Subcutaneous adipose tissue (tissue), 4 donors: ENCODE measurements around the gene KNDC1. TPM values are rescaled to one million over a fixed set of nuclear protein-coding genes. Genes with fewer than 3 reads are reported as not detected.

Experiments used
- CTCF ChIP-seq: fragments of 450-650 bp; IDR thresholded peaks from one replicate; pipeline ENCODE4 v1.5.1; 2016; ENCODE audit warnings: low read depth, mild to moderate bottlenecking, control low read depth, antibody characterized with exemption, moderate library complexity
- total RNA-seq, 4 donors: library from RNA; depleted of rRNA; stranded (reverse); fragments of >200 nt; gene quantifications; one replicate each; pipeline ENCODE4 v1.1.0, GENCODE V29; 2016

The KNDC1 gene
- total RNA-seq, 4 donors from 2014 or later = not detected

GRCh38 chr10:133247681-133248333, 87.8 kb downstream of the KNDC1 start:
- no peak for TF ChIP-seq CTCF

GRCh38 chr10:133248334-133248715, 88.3 kb downstream of the KNDC1 start:
- no peak for TF ChIP-seq CTCF

- no peak for TF ChIP-seq CTCF
Measured at GRCh38 chr10:133249094-133249780, 89.2 kb downstream of the KNDC1 start.

DNA sequence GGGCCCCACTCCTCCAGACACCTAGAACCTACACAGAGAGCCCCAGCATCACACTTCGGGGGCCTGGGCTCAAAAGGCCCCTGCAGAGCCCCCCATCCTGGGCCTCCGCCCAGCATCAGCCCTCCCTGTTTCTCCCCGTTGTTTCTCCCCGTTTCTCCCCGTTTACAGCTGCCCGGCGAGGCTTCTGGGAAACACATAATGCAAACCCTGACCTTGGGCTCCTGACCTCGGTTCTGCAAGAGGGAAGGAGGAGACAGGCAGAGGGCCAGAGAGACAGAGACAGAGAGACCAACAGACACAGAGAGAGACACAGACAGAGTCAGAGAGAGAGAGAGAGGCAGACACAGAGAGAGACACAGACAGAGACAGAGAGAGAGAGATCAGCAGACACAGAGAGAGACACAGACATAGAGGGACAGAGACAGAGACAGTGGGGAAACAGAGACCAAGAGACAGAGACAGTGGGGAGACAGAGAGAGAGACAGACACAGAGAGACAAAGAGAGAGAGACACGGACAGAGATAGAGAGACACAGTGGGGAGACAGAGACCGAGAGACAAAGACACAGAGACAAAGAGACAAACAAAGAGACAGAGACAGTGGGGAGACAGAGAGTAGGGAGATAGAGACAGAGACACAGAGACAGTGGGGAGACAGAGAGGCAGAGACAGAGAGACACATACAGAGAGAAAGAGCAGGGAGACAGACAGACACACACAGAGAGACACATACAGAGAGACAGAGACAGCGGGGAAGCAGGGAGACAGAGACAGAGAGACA, 90.1 kb downstream of the KNDC1 start:
- no peak for TF ChIP-seq CTCF

DNA sequence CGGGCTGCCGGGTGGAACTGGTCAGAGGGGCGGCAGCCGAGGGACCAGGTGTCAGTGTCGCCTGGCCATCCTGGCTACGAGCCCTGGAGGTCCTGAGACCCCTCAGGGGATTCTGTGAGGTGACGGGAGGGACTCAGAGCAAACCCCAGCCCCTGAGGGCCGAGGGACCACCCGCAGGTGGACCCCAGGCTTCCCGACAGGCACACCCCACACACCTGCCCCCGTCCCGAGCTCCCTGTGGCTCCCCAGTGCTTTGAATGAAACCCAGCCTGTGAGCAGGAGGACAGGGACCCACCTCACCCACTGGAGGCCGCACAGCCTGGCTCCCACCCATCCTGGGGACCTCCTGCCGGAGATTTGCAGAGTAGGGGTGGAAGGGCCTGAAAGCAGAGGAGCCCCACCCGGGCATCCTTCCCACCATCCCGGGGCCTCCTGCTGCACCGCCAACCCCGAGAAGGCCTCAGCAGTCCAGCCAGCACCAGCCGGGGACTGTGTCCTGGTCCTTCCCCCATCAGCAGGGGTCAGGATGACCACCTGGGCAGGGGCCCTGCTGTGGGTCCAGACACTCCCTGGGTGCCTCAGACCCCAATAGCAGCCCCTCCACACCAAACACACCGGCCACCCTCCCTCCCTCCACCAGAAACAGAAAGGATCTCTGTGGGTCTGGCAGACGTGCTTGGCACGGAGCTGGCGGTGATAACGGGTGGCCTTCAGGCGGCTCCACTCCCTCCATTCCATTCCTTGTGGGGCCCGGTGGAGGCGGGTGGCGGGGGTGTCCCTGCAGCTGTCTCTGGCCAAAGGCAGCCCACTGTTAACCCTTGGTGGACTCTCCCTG, 91.6 kb downstream of the KNDC1 start:
- no peak for TF ChIP-seq CTCF

GRCh38 chr10:133252223-133252552, 92.2 kb downstream of the KNDC1 start:
- no peak for TF ChIP-seq CTCF
